ENCODE data around the gene TLR1.

Gene TLR1

GRCh38 chr4:38800366-38800765 is 4.2 kb downstream of the TLR1 start:
- H3K79me2 ChIP-seq (ENCODE audit: low read length), result peaks cover 5% of the 10 kb centered on the region
- no peak overlapping the region for H3K4me3 ChIP-seq (ENCODE audit: low read length)
- no peaks in the 10 kb centered on the region for H3K36me3 ChIP-seq (replicated peaks; ENCODE audit: insufficient read depth, low read length)
- peaks cover 6% of the 10 kb centered on the region; the same call in 1 of the 2 replicates for H3K4me1 ChIP-seq (ENCODE audit: low read length)
- TF ChIP-seq, protein P1, sequence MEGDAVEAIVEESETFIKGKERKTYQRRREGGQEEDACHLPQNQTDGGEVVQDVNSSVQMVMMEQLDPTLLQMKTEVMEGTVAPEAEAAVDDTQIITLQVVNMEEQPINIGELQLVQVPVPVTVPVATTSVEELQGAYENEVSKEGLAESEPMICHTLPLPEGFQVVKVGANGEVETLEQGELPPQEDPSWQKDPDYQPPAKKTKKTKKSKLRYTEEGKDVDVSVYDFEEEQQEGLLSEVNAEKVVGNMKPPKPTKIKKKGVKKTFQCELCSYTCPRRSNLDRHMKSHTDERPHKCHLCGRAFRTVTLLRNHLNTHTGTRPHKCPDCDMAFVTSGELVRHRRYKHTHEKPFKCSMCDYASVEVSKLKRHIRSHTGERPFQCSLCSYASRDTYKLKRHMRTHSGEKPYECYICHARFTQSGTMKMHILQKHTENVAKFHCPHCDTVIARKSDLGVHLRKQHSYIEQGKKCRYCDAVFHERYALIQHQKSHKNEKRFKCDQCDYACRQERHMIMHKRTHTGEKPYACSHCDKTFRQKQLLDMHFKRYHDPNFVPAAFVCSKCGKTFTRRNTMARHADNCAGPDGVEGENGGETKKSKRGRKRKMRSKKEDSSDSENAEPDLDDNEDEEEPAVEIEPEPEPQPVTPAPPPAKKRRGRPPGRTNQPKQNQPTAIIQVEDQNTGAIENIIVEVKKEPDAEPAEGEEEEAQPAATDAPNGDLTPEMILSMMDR (IDR thresholded peaks at IDR 0.05; ENCODE audit: low read length), result no peak
- TF ChIP-seq EZH2 (optimal IDR thresholded peaks at IDR 0.05; ENCODE audit: low read depth, low read length) (no peak), EZH2phosphoT487 (IDR thresholded peaks at IDR 0.05; ENCODE audit: low read length) (no peak)
- H3F3A ChIP-seq (ENCODE audit: insufficient read depth, low read length), result peaks cover 19% of the 10 kb centered on the region
- H3K27me3 ChIP-seq (replicated peaks; ENCODE audit: insufficient read depth, low read length), result no peaks in the 10 kb centered on the region
- no peaks in the 10 kb centered on the region for H4K20me1 ChIP-seq (ENCODE audit: insufficient read depth, low read length)
- DNase-seq, result no peak
- no peak overlapping the region for H3K27ac ChIP-seq (ENCODE audit: low read length)
- H2AFZ ChIP-seq (ENCODE audit: low read length), result no peak overlapping the region
- H3K9me3 ChIP-seq (replicated peaks; ENCODE audit: insufficient read depth, low read length), result no peaks in the 10 kb centered on the region
- H3K9ac ChIP-seq (ENCODE audit: low read length), result no peak overlapping the region
- no peak overlapping the region for H3K4me2 ChIP-seq (ENCODE audit: low read depth, low read length)
- no peaks in the 10 kb centered on the region for H3K9me2 ChIP-seq (replicated peaks; ENCODE audit: insufficient read depth, low read length)

DNA sequence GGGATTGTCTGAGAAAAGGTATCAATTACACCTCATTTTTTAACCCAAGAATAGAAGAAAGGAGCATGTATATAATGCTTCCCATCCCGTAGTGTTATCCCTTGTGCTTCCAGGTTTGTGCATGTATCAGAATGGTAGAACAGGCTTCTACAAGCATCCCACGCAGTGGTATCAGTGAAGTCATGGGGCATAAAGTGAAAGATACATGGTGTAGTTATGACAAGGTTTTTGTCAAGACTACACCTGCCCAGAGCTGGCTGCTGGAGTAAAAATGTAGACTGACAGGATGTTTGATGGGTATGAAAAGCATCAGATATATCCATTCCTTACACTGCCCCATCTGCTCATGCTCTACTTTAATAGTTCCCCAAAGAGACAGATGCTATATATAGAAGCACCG is 9.5 kb downstream of the TLR1 start:
- H3K9me3 ChIP-seq (replicated peaks; ENCODE audit: insufficient read depth, low read length), result no peaks in the 10 kb centered on the region
- H3K4me2 ChIP-seq (ENCODE audit: low read depth, low read length), result no peak overlapping the region
- H3K4me3 ChIP-seq (ENCODE audit: low read length), result no peak overlapping the region
- TF ChIP-seq EZH2phosphoT487 (IDR thresholded peaks at IDR 0.05; ENCODE audit: low read length) (no peak), EZH2 (optimal IDR thresholded peaks at IDR 0.05; ENCODE audit: low read depth, low read length) (no peak)
- TF ChIP-seq, protein P1 (IDR thresholded peaks at IDR 0.05; ENCODE audit: low read length), result no peak
- H3F3A ChIP-seq (ENCODE audit: insufficient read depth, low read length), result no peaks in the 10 kb centered on the region
- no peaks in the 10 kb centered on the region for H4K20me1 ChIP-seq (ENCODE audit: insufficient read depth, low read length)
- no peak for DNase-seq
- no peaks in the 10 kb centered on the region for H3K27me3 ChIP-seq (replicated peaks; ENCODE audit: insufficient read depth, low read length)
- H3K9me2 ChIP-seq (replicated peaks; ENCODE audit: insufficient read depth, low read length), result no peaks in the 10 kb centered on the region
- no peaks in the 10 kb centered on the region for H3K79me2 ChIP-seq (ENCODE audit: low read length)
- H3K36me3 ChIP-seq (replicated peaks; ENCODE audit: insufficient read depth, low read length), result no peaks in the 10 kb centered on the region
- H3K27ac ChIP-seq (ENCODE audit: low read length), result no peak overlapping the region
- H3K4me1 ChIP-seq (ENCODE audit: low read length), result no peaks in the 10 kb centered on the region
- no peak overlapping the region for H2AFZ ChIP-seq (ENCODE audit: low read length)
- no peak overlapping the region for H3K9ac ChIP-seq (ENCODE audit: low read length)

- H3K9me2 ChIP-seq (replicated peaks; ENCODE audit: insufficient read depth, low read length), result no peaks in the 10 kb centered on the region
- no peaks in the 10 kb centered on the region for H4K20me1 ChIP-seq (ENCODE audit: insufficient read depth, low read length)
- no peak overlapping the region for H3K4me2 ChIP-seq (ENCODE audit: low read depth, low read length)
- H3K9ac ChIP-seq (ENCODE audit: low read length), result no peak overlapping the region
- no peaks in the 10 kb centered on the region for H3K4me1 ChIP-seq (ENCODE audit: low read length)
- no peak overlapping the region for H3K4me3 ChIP-seq (ENCODE audit: low read length)
- no peak overlapping the region for H3K27ac ChIP-seq (ENCODE audit: low read length)
- H3K9me3 ChIP-seq (replicated peaks; ENCODE audit: insufficient read depth, low read length), result no peaks in the 10 kb centered on the region
- no peaks in the 10 kb centered on the region for H3K27me3 ChIP-seq (replicated peaks; ENCODE audit: insufficient read depth, low read length)
- no peak overlapping the region for H2AFZ ChIP-seq (ENCODE audit: low read length)
- no peak for DNase-seq
- no peaks in the 10 kb centered on the region for H3K79me2 ChIP-seq (ENCODE audit: low read length)
- H3K36me3 ChIP-seq (replicated peaks; ENCODE audit: insufficient read depth, low read length), result no peaks in the 10 kb centered on the region
- H3F3A ChIP-seq (ENCODE audit: insufficient read depth, low read length), result no peaks in the 10 kb centered on the region
- TF ChIP-seq EZH2 (optimal IDR thresholded peaks at IDR 0.05; ENCODE audit: low read depth, low read length), result no peak
- no peak for TF ChIP-seq EZH2phosphoT487 (IDR thresholded peaks at IDR 0.05; ENCODE audit: low read length)
- TF ChIP-seq, protein P1 (IDR thresholded peaks at IDR 0.05; ENCODE audit: low read length), result no peak
Measured at GRCh38 chr4:38794051-38794450, 10.5 kb downstream of the TLR1 start.
